Left ventricle myocardium inferior (tissue), 1 donor: ENCODE results near the gene PITPNC1. TPM values are rescaled to one million over a fixed set of nuclear protein-coding genes. Genes with fewer than 3 reads are reported as not detected.
A peak's percentile ranks its signal among the peaks of the same experiment; 100 is the strongest.
"Not testable (repeated sequence)": the region's sequence is repeated elsewhere in the genome, so short reads cannot be mapped to it uniquely, and the experiment has no call there.

ENCODE experiments used
- DNase-seq: peaks from one replicate; pipeline ENCODE4 v3.0.0-alpha.2; 2020
- H3K27ac ChIP-seq: fragments of 200-600 bp; replicated peaks from 2 replicates; pipeline ENCODE4 v1.8.0; 2021
- H3K27me3 ChIP-seq: fragments of 200-600 bp; 2 replicates; pipeline ENCODE4 v1.8.0; 2021; ENCODE audit warnings: low read depth
- H3K36me3 ChIP-seq: fragments of 200-600 bp; 2 replicates; pipeline ENCODE4 v1.8.0; 2021
- H3K4me1 ChIP-seq: fragments of 200-600 bp; 2 replicates; pipeline ENCODE4 v1.8.0; 2021
- H3K4me3 ChIP-seq: fragments of 200-600 bp; 2 replicates; pipeline ENCODE4 v1.8.0; 2021; ENCODE audit warnings: mild to moderate bottlenecking, moderate library complexity
- H3K9me3 ChIP-seq: fragments of 200-600 bp; replicated peaks from 2 replicates; pipeline ENCODE4 v1.8.0; 2021
- CTCF ChIP-seq: fragments of 200-600 bp; IDR thresholded peaks from 2 replicates; pipeline ENCODE4 v1.8.0; 2021; ENCODE audit warnings: antibody characterized with exemption, mild to moderate bottlenecking, borderline replicate concordance
- intact Hi-C: fragments of 100-400 bp; cut with micrococcal nuclease; formaldehyde crosslinking; loops from one replicate; pipeline ENCODE4 v1.11.0; 2022
- total RNA-seq: library from RNA; stranded (reverse); fragmentation: NEBNext Ultra II Directional; extraction: Animal tissue kit (Norgen Biotek cat#: 25700); gene quantifications from one replicate; pipeline ENCODE4 v1.2.1, GENCODE V29; 2021
- donor health status: DM: no; HTN: yes; CAD: no; lungs with severe emphysema.

PITPNC1 gene
- total RNA-seq, 1 donor from 2014 or later: 8.1 TPM

GRCh38 chr17:67509390-67510287, 132.6 kb downstream of the PITPNC1 start:
- peaks cover 21% of the 10 kb centered on the region for H3K4me1 ChIP-seq
- peaks cover 13% of the 10 kb centered on the region for H3K9me3 ChIP-seq
- no peak for TF ChIP-seq CTCF
- intact Hi-C loops: no loop called here
- H3K27ac ChIP-seq: peak overlapping the region; percentile 61
- DNase-seq: no peak
- H3K36me3 ChIP-seq: no peaks in the 10 kb centered on the region
- H3K27me3 ChIP-seq: no peaks in the 10 kb centered on the region
- peak overlapping the region; percentile 18 for H3K4me3 ChIP-seq

- H3K4me1 ChIP-seq: peaks cover 35% of the 10 kb centered on the region
- DNase-seq: no peak
- no peak overlapping the region for H3K27ac ChIP-seq
- intact Hi-C loops: no loop called here
- no peak overlapping the region for H3K4me3 ChIP-seq
- peaks cover 13% of the 10 kb centered on the region for H3K9me3 ChIP-seq
- TF ChIP-seq CTCF: no peak
- no peaks in the 10 kb centered on the region for H3K27me3 ChIP-seq
- no peaks in the 10 kb centered on the region for H3K36me3 ChIP-seq
These were observed 133.9 kb downstream of the PITPNC1 start for GRCh38 chr17:67511012-67511411.

- no peak overlapping the region for H3K4me3 ChIP-seq
- H3K4me1 ChIP-seq: peaks cover 43% of the 10 kb centered on the region
- TF ChIP-seq CTCF: no peak
- intact Hi-C loops: no loop called here
- DNase-seq: no peak
- H3K27ac ChIP-seq: no peak overlapping the region
- peaks cover 13% of the 10 kb centered on the region for H3K9me3 ChIP-seq
- no peaks in the 10 kb centered on the region for H3K36me3 ChIP-seq
- H3K27me3 ChIP-seq: no peaks in the 10 kb centered on the region
These were observed 134.7 kb downstream of the PITPNC1 start for GRCh38 chr17:67511804-67512203.

GRCh38 chr17:67514998-67515397, 137.9 kb downstream of the PITPNC1 start:
- Histone ChIP-seq H3K4me1 (peaks cover 33% of the 10 kb centered on the region), H3K9me3 (peaks cover 4% of the 10 kb centered on the region), H3K27ac (peak overlapping the region; percentile 69), H3K36me3 (no peaks in the 10 kb centered on the region), H3K27me3 (no peaks in the 10 kb centered on the region), H3K4me3 (no peak overlapping the region)
- DNase-seq: no peak
- no peak for TF ChIP-seq CTCF
- intact Hi-C loops: no loop called here

- Histone ChIP-seq H3K9me3 (peaks cover 4% of the 10 kb centered on the region), H3K27me3 (no peaks in the 10 kb centered on the region), H3K36me3 (no peaks in the 10 kb centered on the region), H3K4me1 (peaks cover 32% of the 10 kb centered on the region), H3K4me3 (peak overlapping the region; percentile 35), H3K27ac (peak overlapping the region; percentile 69)
- DNase-seq: no peak
- no peak for TF ChIP-seq CTCF
- intact Hi-C loops: no loop called here
These were observed 138.5 kb downstream of the PITPNC1 start for GRCh38 chr17:67515490-67516083.

- peaks cover 36% of the 10 kb centered on the region for H3K4me1 ChIP-seq
- H3K27me3 ChIP-seq, DNase-seq, intact Hi-C loops, H3K36me3 ChIP-seq, H3K4me3 ChIP-seq, H3K27ac ChIP-seq, H3K9me3 ChIP-seq: not testable (repeated sequence)
These were observed 139.5 kb downstream of the PITPNC1 start for GRCh38 chr17:67516571-67516970.
